C4-2B (cell line): ENCODE measurements around the gene PSMC4.

Source experiments
- H3K27ac ChIP-seq: fragments of 450-650 bp; 2 replicates; pipeline ENCODE4 v1.5.1; 2017
- ZFX ChIP-seq: fragments of 450-650 bp; IDR thresholded peaks from 2 replicates; pipeline ENCODE4 v1.6.1; 2017
- TF ChIP-seq, protein P1 (sequence below): fragments of 450-650 bp; conservative IDR thresholded peaks from 2 replicates; pipeline ENCODE4 v1.5.1; 2017; ENCODE audit warnings: mild to moderate bottlenecking

PSMC4 gene

DNA sequence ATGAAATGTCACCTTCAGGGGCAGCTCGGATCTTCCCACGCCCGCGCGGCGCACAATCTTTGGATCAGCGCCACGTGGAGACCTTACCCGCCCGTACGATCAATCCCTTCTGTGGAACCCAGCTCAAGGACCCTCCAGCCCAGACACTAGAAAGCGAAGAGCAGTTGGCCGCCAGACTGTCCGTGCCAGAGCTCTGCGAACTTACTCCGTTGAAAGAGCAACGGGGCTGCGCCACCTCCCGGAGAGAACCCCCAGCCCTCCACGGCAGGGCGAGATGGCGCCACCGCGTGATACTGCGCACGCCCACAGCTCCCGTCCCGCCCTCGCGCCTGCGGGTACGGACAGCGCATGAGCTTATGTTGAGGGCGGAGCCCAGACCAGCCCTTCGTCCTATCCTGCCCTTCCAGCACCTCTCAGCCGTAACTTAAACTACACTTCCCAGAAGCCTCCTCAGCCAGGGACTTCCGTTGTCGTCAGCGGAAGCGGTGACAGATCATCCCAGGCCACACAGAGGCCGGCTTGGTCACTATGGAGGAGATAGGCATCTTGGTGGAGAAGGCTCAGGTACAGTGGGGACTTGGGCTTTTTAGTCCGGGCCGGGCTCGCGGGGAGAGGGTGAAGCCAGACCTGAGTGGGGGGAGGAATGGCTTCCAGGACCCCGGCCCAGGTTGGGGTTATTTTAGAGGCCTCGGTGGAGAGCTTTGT is at the start of gene PSMC4:
PSMC4 (plus strand) TSS at position 491 of the 705 bp plus-strand sequence; CDS start at position 529, 38 bp downstream.
- TF ChIP-seq, protein P1, sequence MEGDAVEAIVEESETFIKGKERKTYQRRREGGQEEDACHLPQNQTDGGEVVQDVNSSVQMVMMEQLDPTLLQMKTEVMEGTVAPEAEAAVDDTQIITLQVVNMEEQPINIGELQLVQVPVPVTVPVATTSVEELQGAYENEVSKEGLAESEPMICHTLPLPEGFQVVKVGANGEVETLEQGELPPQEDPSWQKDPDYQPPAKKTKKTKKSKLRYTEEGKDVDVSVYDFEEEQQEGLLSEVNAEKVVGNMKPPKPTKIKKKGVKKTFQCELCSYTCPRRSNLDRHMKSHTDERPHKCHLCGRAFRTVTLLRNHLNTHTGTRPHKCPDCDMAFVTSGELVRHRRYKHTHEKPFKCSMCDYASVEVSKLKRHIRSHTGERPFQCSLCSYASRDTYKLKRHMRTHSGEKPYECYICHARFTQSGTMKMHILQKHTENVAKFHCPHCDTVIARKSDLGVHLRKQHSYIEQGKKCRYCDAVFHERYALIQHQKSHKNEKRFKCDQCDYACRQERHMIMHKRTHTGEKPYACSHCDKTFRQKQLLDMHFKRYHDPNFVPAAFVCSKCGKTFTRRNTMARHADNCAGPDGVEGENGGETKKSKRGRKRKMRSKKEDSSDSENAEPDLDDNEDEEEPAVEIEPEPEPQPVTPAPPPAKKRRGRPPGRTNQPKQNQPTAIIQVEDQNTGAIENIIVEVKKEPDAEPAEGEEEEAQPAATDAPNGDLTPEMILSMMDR, result peak; percentile 90
- 0 out of 2 replicates have a peak, but pooled peaks have one; percentile 79 for TF ChIP-seq ZFX
- H3K27ac ChIP-seq, result peak within 1 kb of the TSS; percentile 85

DNA sequence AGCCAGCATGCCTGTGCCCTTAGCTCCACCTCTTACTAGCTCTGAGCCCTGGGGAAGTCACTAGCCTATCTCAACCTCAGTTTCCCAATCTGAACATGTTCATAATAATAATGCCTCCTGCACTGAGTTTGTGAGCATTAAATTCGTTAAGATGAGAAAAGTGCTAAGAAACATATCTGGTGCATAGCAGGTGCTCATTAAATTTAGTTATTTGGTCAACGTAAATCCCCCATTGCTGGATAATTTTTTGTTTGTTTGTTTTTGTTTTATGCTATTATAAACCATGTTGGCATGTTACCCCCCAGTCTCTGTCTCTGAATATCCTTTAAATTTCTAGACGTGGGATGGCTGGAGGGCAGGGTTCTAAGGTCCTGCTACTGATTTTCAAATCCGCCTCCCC is 47.1 kb upstream of the PSMC4 start:
- TF ChIP-seq, protein P1, result no peak
- H3K27ac ChIP-seq, result no peak overlapping the region

DNA sequence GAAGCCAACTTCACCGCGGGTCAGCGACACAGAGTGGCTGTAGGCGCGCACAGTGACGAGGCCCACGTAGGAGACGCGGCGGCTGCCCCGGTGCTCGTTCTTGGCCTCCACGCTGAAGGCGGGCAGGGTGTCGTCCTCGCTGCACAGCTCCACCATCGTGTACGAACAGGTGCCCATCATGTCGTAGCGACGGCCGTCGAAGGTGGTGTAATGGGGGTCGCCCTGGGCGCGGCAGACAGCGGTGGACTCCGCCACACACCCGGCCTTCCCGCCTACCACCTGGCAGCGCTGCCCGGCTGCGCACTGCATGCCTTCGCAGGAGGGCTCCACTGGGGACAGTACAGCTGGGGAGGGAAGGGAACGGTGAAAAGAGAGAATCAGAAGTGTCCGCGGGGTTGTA is 46.6 kb upstream of the PSMC4 start:
- H3K27ac ChIP-seq, result no peak overlapping the region
- no peak for TF ChIP-seq ZFX

DNA sequence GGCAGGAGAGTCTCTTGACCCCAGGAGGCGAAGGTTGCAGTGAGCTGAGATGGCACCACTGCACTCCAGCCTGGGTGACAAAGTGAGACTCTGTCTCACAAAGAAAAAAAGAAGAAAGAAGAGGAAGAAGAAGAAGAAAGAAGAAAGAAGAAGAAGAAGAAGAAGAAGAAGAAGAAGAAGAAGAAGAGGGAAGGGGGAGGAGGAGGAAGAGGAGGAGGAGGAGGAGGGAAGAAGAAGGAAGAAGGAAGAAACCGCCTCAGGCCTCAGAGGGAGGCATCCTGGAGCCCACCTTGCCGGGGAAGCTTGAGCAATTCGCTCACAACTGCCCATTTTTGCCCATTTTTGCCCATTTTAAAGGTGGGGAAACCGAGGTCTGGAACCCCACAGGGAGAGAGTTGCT is 46.0 kb upstream of the PSMC4 start:
- TF ChIP-seq, protein P1, result no peak
- no peak for TF ChIP-seq ZFX

DNA sequence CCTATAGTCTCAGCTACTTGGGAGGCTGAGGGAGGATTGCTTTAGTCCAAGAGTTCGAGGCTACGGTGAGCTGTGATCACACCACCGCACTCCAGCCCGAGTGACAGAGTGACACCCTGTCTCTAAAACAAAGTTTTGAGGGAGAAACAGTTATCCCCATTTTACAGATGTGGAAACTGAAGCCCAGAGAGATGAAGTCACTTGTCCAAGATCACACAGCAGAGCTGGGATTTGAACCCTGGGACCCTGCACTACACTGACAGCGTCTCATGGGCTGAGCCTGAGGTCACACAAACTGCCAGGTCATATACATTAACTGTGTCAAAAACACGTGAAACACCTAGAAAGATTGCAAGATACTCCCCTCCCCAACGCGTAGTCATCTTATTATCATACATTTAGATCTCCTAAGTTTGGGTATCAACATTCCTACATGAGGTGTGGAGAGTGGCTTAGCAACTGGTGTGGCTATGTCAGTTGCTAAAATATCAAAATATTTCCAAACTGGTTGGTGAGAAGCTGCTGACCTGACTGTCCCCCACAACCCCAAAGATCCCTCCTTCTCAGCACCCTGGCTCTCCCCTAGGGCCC is 44.7 kb upstream of the PSMC4 start:
- no peak overlapping the region for H3K27ac ChIP-seq

More for the DNA sequence above, 46.0 kb upstream of the PSMC4 start:
- H3K27ac ChIP-seq, result no peak overlapping the region

DNA sequence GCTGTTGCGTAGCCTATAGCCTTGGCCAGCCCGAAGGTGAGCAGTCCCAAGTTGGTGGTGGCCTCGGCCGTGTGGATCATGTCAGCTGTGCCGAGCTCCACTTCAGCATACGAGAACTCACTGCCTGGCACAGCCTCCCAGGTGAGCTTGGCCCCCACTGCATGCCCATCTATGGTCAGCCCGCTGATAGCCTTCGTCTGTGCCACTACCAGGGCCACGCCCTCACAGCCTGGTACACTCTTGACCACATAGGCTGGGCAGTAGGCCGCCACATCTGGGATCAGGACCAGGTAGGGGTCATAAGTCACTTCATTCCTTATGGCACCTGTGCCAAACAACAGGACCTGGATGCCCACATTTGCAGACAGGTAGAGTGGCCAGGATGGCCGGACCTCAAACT is 43.9 kb upstream of the PSMC4 start:
- no peak overlapping the region for H3K27ac ChIP-seq

More for the DNA sequence above, 44.7 kb upstream of the PSMC4 start:
- no peak for TF ChIP-seq ZFX
- TF ChIP-seq, protein P1, result no peak

DNA sequence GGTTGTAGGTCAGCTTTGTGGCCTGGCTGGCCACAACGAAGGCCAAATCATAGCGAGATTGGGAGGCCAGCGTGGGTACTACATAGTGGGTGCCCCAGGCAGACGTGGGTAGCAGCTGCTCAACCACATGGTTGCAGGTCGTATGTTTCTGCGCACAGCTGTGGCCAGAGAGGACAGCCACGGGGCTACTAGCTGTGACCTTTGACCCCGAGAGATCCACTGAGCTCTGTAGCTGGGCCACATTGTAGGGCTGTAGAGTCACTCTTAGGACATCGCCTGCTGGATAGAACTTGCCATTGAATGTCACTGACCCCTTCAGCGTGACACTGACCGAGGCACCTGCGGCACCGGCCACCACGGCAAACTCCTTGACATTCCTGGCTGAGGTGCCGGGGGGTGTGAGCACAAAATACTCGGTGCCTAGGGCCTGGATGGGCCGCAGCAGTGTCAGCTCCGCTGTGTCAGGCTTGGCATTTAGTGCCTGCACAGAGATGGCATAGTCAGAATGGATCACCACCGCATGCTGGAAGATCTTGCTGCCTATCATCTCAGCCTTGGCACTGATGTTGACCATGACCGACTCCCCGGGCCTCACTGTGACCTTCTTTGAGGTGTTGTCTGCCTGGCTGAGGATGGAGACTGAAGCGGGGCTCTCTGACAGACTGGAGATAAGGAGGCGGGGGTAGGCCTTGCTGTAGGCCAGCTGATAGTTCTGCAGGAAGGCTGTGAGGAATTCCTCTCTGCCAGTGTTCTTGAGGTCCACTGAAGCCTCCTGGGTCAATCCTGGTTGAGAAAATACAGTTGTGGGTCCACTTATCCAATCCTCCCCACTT is 43.2 kb upstream of the PSMC4 start:
- TF ChIP-seq, protein P1, result no peak
- no peak for TF ChIP-seq ZFX
- no peak overlapping the region for H3K27ac ChIP-seq

More for the DNA sequence above, 43.9 kb upstream of the PSMC4 start:
- TF ChIP-seq, protein P1, result no peak
- no peak for TF ChIP-seq ZFX
